ENCODE data around the gene CRYL1.

DNA sequence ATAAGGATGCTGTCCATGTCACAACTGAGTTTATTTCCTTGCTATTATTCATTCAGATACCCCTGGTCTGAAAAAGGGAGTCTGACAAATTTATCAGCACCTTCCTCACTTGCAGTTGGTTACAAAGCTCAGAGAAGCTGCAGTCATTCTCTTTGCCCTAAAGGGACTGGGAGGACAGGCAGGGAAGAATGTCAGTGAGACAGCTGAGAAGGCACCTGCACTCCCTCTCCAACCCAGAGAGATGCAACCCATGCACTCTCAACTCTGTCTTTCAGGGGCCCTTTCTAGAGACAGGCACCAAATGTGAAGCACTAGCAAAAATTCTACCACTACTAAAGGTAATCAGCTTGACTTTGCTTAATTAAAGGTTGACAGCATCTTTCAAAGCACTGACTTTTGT lies 83.3 kb downstream of the CRYL1 start:
- TF ChIP-seq TEAD4 (CRISPR knock-in tag; IDR thresholded peaks at IDR 0.05) (no peak), KAT7 (CRISPR knock-in tag; IDR thresholded peaks at IDR 0.05; ENCODE audit: borderline replicate concordance) (no peak), NR3C1 (CRISPR knock-in tag; conservative IDR thresholded peaks at IDR 0.05; ENCODE audit: low read depth) (no peak), ELF4 (CRISPR knock-in tag; IDR thresholded peaks at IDR 0.05; ENCODE audit: low read depth) (no peak)
- TF ChIP-seq, protein P1, sequence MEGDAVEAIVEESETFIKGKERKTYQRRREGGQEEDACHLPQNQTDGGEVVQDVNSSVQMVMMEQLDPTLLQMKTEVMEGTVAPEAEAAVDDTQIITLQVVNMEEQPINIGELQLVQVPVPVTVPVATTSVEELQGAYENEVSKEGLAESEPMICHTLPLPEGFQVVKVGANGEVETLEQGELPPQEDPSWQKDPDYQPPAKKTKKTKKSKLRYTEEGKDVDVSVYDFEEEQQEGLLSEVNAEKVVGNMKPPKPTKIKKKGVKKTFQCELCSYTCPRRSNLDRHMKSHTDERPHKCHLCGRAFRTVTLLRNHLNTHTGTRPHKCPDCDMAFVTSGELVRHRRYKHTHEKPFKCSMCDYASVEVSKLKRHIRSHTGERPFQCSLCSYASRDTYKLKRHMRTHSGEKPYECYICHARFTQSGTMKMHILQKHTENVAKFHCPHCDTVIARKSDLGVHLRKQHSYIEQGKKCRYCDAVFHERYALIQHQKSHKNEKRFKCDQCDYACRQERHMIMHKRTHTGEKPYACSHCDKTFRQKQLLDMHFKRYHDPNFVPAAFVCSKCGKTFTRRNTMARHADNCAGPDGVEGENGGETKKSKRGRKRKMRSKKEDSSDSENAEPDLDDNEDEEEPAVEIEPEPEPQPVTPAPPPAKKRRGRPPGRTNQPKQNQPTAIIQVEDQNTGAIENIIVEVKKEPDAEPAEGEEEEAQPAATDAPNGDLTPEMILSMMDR (IDR thresholded peaks at IDR 0.05): no peak

Measured in WTC11 (cell line).